ENCODE results near the gene EIF4G3. TPM values are rescaled to one million over a fixed set of nuclear protein-coding genes. Genes with fewer than 3 reads are reported as not detected.

The EIF4G3 gene
- total RNA-seq, 4 donors from 2014 or later, result 18.8 to 75.0 (median 34.9) TPM

- no peaks in the 10 kb centered on the region for H3K9me3 ChIP-seq
- DNase-seq, result no peak
- no peaks in the 10 kb centered on the region for H3K4me1 ChIP-seq
- no peaks in the 10 kb centered on the region for H3K36me3 ChIP-seq
- no peaks in the 10 kb centered on the region for H3K27me3 ChIP-seq
- no peak overlapping the region for H3K27ac ChIP-seq
- H3K4me3 ChIP-seq, result no peak overlapping the region
- TF ChIP-seq POLR2A (IDR thresholded peaks at IDR 0.05), result no peak
- TF ChIP-seq, protein P1, sequence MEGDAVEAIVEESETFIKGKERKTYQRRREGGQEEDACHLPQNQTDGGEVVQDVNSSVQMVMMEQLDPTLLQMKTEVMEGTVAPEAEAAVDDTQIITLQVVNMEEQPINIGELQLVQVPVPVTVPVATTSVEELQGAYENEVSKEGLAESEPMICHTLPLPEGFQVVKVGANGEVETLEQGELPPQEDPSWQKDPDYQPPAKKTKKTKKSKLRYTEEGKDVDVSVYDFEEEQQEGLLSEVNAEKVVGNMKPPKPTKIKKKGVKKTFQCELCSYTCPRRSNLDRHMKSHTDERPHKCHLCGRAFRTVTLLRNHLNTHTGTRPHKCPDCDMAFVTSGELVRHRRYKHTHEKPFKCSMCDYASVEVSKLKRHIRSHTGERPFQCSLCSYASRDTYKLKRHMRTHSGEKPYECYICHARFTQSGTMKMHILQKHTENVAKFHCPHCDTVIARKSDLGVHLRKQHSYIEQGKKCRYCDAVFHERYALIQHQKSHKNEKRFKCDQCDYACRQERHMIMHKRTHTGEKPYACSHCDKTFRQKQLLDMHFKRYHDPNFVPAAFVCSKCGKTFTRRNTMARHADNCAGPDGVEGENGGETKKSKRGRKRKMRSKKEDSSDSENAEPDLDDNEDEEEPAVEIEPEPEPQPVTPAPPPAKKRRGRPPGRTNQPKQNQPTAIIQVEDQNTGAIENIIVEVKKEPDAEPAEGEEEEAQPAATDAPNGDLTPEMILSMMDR (IDR thresholded peaks at IDR 0.05), result no peak
- intact Hi-C loops (cut with DNase I; ENCODE audit: low total_unique reads), result no loop called here
These were observed 18.8 kb downstream of the EIF4G3 start for GRCh38 chr1:21157868-21158267.

DNA sequence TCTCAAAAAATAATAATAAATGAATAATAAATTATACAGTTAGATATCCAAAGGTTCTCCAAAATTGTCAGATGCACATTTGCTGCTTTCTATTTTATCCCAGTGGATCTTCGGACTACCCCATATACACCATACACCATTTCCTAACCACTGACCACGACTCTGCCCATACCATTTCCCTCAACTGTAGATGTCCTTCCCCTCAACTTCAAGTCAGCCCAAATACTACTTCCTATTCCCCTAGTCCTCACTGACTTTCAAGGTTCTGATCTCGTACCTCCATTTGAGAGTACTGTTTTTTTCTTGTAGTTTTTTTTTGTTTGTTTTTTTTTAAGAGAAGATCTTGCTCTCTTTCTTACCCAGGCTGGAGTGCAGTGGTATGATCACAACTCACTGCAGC lies 19.6 kb downstream of the EIF4G3 start:
- no peak for DNase-seq
- Histone ChIP-seq H3K36me3 (no peaks in the 10 kb centered on the region), H3K4me1 (no peaks in the 10 kb centered on the region), H3K27me3 (no peaks in the 10 kb centered on the region), H3K9me3 (no peaks in the 10 kb centered on the region), H3K27ac (no peak overlapping the region), H3K4me3 (no peak overlapping the region)
- intact Hi-C loops (cut with DNase I; ENCODE audit: low total_unique reads), result no loop called here
- TF ChIP-seq, protein P1 (IDR thresholded peaks at IDR 0.05), result no peak
- TF ChIP-seq POLR2A (IDR thresholded peaks at IDR 0.05), result no peak

DNA sequence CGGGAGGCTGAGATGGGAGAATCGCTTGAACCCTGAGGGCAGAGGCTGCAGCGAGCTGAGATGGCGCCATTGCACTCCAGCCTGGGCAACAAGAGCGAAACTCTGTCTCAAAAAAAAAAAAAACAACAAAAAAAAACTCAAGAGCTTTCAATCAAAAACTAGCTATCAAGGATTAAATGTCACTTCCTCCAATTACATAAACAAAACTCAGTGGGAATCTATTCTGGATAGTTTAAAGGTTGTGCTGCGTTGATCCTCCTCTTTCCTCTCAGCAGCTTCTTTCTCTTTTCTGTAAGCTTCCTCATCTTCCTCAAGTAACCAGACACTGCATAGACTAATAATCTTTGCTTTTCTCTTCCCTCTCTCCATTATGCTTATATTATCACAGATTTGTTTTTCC lies 20.7 kb downstream of the EIF4G3 start:
- Histone ChIP-seq H3K27me3 (no peaks in the 10 kb centered on the region), H3K4me3 (no peak overlapping the region), H3K4me1 (no peaks in the 10 kb centered on the region), H3K9me3 (no peaks in the 10 kb centered on the region), H3K36me3 (no peaks in the 10 kb centered on the region), H3K27ac (no peak overlapping the region)
- TF ChIP-seq, protein P1 (IDR thresholded peaks at IDR 0.05), result no peak
- TF ChIP-seq POLR2A (IDR thresholded peaks at IDR 0.05), result no peak
- no peak for DNase-seq
- intact Hi-C loops (cut with DNase I; ENCODE audit: low total_unique reads), result no loop called here

DNA sequence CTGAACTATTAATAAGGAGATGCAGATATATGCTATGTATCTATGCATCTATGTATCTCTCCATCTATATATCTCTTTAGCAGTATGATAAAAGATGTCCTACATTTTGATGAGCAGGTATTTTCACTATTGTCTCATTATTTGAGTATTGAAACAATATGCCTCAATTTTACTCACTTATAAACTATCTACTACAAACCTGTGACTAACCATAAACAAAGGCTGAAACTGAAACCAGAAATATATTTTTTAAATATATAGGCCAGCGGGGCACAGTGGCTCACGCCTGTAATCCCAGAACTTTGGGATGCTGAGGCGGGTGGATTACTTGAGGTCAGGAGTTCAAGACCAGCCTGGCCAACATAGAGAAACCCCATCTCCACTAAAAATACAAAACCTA lies 22.0 kb downstream of the EIF4G3 start:
- Histone ChIP-seq H3K36me3 (no peaks in the 10 kb centered on the region), H3K27me3 (no peaks in the 10 kb centered on the region), H3K9me3 (no peaks in the 10 kb centered on the region), H3K4me1 (no peaks in the 10 kb centered on the region), H3K4me3 (no peak overlapping the region), H3K27ac (no peak overlapping the region)
- TF ChIP-seq, protein P1 (IDR thresholded peaks at IDR 0.05), result no peak
- TF ChIP-seq POLR2A (IDR thresholded peaks at IDR 0.05), result no peak
- intact Hi-C loops (cut with DNase I; ENCODE audit: low total_unique reads), result no loop called here
- no peak for DNase-seq

DNA sequence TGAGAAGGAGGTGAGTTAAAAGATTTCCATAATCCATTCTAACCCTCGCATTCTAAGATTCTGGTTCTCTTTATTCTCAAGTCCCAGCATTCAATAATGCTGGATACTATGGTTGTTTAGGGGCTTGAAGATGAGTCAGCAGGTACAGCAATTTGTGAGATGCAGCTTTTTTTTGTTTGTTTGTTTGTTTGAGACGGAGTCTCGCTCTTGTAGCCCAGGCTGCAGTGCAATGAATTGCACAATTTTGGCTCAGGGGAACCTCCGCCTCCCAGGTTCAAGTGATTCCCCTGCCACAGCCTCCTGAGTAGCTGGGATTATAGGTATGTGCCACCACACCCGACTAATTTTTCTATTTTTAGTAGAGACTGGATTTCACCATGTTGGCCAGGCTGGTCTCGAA lies 23.3 kb downstream of the EIF4G3 start:
- no peaks in the 10 kb centered on the region for H3K27me3 ChIP-seq
- H3K4me3 ChIP-seq, result no peak overlapping the region
- H3K4me1 ChIP-seq, result no peaks in the 10 kb centered on the region
- no peaks in the 10 kb centered on the region for H3K36me3 ChIP-seq
- intact Hi-C loops (cut with DNase I; ENCODE audit: low total_unique reads), result no loop called here
- H3K9me3 ChIP-seq, result no peaks in the 10 kb centered on the region
- no peak for TF ChIP-seq POLR2A (IDR thresholded peaks at IDR 0.05)
- TF ChIP-seq, protein P1 (IDR thresholded peaks at IDR 0.05), result no peak
- no peak overlapping the region for H3K27ac ChIP-seq
- DNase-seq, result no peak
